Kidney epithelial cell (primary cell): Measurements from ENCODE around the gene CDK6. TPM values are rescaled to one million over a fixed set of nuclear protein-coding genes. Genes with fewer than 3 reads are reported as not detected.

Experiments used
- DNase-seq: peaks from one replicate; pipeline ENCODE4 v3.0.0-alpha.2; 2010; ENCODE audit warnings: low read depth
- H3K27me3 ChIP-seq: 2 replicates; pipeline ENCODE4 v1.6.0; 2011; ENCODE audit warnings: low read length; ENCODE audit not compliant: control insufficient read depth, insufficient read depth
- H3K36me3 ChIP-seq: 2 replicates; pipeline ENCODE4 v1.5.1; 2011; ENCODE audit warnings: low read length; ENCODE audit not compliant: control insufficient read depth, insufficient read depth
- H3K4me3 ChIP-seq: 2 replicates; pipeline ENCODE4 v1.5.1; 2011; ENCODE audit warnings: low read depth, mild to moderate bottlenecking, control low read depth, low read length
- total RNA-seq: library from RNA; depleted of rRNA; stranded (reverse); fragments of >200 nt; gene quantifications from 2 replicates; pipeline ENCODE4 v1.2.3, GENCODE V29; 2015
- TF ChIP-seq, protein P1 (sequence below): IDR thresholded peaks from 2 replicates; pipeline ENCODE4 v1.5.1; 2011; ENCODE audit warnings: mild to moderate bottlenecking, moderate library complexity, low read length, control low read depth, inconsistent platforms; ENCODE audit not compliant: insufficient read depth, poor library complexity, severe bottlenecking

The CDK6 gene
- total RNA-seq, 1 donor from 2014 or later, result 91.0 TPM

DNA sequence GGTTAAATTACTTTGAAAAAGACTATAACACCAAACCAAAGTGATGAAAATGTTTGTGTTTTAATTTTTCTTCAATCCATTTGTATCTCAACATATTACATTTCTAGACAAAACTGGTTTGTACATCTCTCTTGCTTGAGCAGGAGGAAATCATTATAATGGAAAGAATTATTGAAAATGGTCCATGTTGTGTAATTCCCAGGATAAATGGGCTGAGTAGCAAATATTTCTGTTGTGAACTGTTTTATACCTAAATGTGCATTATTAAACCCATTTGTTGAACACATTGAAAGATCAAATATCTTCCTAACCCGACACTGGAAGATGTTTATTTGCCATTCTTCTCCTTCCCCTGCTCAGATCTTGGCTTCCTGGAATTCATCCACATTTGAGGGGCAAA, 14.1 kb upstream of the CDK6 start:
- no peaks in the 10 kb centered on the region for H3K36me3 ChIP-seq
- no peak for DNase-seq
- no peaks in the 10 kb centered on the region for H3K27me3 ChIP-seq
- TF ChIP-seq, protein P1, sequence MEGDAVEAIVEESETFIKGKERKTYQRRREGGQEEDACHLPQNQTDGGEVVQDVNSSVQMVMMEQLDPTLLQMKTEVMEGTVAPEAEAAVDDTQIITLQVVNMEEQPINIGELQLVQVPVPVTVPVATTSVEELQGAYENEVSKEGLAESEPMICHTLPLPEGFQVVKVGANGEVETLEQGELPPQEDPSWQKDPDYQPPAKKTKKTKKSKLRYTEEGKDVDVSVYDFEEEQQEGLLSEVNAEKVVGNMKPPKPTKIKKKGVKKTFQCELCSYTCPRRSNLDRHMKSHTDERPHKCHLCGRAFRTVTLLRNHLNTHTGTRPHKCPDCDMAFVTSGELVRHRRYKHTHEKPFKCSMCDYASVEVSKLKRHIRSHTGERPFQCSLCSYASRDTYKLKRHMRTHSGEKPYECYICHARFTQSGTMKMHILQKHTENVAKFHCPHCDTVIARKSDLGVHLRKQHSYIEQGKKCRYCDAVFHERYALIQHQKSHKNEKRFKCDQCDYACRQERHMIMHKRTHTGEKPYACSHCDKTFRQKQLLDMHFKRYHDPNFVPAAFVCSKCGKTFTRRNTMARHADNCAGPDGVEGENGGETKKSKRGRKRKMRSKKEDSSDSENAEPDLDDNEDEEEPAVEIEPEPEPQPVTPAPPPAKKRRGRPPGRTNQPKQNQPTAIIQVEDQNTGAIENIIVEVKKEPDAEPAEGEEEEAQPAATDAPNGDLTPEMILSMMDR, result no peak
- H3K4me3 ChIP-seq, result no peak overlapping the region

DNA sequence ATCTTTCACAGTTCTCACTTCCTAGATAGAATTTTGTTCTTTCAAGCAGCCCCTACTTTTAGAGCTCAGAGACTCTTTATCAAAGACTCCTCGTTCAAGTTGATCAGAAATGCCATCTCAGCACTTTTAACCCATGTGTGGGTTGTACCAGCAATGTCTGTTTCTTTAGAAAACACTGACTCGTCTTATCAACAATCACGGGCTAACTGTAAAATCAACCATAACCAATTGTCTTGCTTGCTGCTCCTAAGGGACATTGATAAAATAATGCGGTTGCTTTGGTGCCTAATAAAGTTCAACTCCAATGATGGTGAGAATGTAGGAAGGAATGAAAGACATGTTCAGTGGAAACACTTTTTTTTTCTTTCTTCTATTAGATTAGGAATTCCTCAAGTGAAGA, 12.9 kb upstream of the CDK6 start:
- TF ChIP-seq, protein P1, result no peak
- no peak for DNase-seq
- no peaks in the 10 kb centered on the region for H3K36me3 ChIP-seq

DNA sequence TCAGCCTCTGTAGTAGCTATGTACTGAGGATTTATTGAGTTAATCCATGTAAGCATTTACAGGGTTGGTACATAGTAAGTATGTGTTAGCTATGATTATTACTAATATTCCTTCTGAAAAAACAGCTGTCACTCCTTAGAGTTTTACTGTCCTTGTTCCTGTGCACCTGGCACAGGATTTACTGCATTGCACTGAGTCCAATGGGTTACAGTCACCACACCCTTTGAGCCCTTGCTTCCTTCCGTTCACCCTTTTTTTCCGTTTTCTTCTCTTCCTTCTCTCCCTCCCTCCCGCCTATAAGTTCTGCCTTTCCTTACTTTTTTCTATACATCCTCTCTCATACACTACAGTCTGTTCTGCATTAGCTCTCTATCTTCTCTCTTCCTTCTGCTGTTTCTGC, 12.5 kb upstream of the CDK6 start:
- no peaks in the 10 kb centered on the region for H3K27me3 ChIP-seq
- TF ChIP-seq, protein P1, result no peak

More for the DNA sequence above, 12.9 kb upstream of the CDK6 start:
- Histone ChIP-seq H3K27me3 (no peaks in the 10 kb centered on the region), H3K4me3 (no peak overlapping the region)

DNA sequence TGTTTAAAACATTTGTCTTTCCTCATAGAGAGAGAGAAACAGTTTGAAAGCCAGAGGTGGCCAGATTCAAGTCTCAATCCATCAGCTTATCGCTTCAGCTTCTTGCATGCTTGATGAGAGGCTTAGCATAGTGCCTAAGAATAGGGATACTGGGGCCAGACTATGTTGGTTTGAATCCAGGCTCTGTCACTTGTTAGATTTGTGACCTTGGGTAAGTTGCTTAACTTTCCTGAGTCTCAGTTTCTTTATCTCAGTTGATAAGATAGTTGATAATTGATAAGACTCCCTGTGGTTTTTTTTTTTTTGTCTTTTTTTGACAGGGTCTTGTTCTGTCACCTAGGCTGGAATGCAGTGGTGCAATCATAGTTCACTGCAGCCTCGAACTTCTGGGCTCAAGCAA, 12.1 kb upstream of the CDK6 start:
- H3K4me3 ChIP-seq, result no peak overlapping the region
- TF ChIP-seq, protein P1, result no peak
- H3K27me3 ChIP-seq, result no peaks in the 10 kb centered on the region
- DNase-seq, result no peak
- no peaks in the 10 kb centered on the region for H3K36me3 ChIP-seq

More for the DNA sequence above, 12.5 kb upstream of the CDK6 start:
- DNase-seq, result no peak
- Histone ChIP-seq H3K4me3 (no peak overlapping the region), H3K36me3 (no peaks in the 10 kb centered on the region)

DNA sequence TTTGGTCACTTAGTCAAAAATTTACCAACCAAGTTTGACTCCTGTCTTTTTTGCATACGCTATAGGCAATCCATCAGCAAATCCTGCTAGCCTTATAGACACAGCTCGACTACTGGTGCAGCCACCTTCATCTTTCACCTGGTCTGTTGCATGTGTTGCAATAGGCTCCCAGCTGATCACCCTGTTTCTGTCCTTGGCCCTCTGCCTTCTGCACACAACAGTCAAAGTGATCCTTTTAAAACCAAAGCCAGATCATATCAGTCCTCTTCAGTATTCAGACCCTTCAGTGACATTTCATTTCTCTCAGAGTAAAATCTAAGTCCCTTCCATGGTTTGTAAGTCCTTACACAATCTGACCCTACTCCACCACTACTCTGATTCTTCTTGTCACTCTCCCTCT, 10.9 kb upstream of the CDK6 start:
- Histone ChIP-seq H3K36me3 (no peaks in the 10 kb centered on the region), H3K27me3 (no peaks in the 10 kb centered on the region), H3K4me3 (no peak overlapping the region)
- TF ChIP-seq, protein P1, result no peak
- DNase-seq, result no peak

DNA sequence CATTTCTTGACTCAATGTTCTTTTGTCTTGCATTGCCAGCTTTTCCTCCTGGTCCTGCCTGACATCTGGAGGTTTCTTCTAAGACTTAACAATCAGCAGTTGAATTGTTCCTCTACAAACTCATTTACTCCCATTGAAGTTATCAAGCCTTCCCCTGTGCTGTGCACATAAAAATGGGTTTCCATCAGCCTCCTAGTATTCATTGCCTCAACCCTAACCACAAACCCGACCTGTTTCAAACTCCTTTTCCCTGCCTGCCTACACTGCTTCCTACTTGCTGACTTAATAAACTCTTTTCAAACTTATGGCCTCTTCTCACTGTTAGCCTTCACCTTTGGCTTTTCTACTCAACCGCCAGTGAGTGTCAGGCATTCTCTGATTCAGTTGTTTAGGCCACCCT, 9.4 kb upstream of the CDK6 start:
- Histone ChIP-seq H3K36me3 (no peaks in the 10 kb centered on the region), H3K27me3 (no peaks in the 10 kb centered on the region), H3K4me3 (no peak overlapping the region)
- TF ChIP-seq, protein P1, result no peak
- DNase-seq, result no peak
